NCI-H82 treated with DMSO at 0.1 percent for 48 hours (cell line): ENCODE measurements around the gene RAB14.

Experiments used
- DNase-seq: peaks from one replicate; lab custom pipeline; 2025; ENCODE audit not compliant: unreplicated experiment; lab: John Stamatoyannopoulos, UW

The RAB14 gene

DNA sequence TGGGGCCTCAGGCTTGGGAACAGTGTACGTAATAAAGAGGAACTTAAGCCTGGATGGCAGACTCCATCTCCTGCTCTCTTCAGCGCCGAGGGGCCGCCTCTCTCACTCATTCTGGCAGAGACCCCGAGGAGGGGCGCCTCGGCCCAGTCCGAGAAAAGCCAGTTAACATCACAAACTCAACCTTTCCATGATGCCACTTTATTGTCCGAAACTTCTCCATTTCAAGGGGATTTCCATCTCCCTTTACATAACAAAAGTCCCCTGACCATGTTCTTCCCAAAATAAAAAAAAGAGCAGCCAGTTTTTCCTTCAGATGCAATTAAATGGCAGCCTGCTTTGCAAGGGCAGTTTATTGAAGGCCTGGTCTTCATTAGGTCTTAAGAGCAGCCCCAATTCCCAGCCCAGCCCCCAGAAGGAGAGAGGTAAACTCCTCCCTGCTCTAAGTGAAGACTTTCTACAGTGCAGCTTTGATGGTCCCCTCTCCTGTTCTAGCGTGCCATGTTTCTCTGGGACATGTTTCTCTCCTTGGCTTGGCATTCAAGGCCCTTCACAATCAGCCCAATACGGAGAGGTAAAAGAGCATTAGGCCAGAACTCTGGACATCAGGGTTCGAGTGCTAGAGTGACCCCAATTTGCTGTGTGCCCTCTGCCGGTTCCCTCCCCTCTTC is 19.5 kb upstream of the RAB14 start:
- no peak for DNase-seq

DNA sequence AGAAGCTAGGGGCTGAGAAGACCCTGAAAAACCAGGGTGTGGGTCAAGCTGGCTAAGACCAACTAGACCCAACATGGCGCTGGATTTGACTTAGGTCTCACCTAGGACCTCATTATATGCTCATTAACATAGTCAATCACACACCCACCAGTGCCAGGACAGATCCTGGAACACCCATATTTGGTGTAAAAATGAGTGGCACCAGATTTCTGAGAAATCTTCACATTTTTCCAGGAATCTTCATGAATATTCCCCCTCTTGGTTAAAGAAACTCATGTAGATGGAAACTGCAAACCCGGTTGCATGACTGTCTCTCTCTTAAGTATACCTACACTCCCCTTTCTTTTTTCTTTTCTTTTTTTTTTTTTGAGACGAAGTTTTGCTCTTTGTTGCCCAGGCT is 17.9 kb upstream of the RAB14 start:
- DNase-seq = no peak

DNA sequence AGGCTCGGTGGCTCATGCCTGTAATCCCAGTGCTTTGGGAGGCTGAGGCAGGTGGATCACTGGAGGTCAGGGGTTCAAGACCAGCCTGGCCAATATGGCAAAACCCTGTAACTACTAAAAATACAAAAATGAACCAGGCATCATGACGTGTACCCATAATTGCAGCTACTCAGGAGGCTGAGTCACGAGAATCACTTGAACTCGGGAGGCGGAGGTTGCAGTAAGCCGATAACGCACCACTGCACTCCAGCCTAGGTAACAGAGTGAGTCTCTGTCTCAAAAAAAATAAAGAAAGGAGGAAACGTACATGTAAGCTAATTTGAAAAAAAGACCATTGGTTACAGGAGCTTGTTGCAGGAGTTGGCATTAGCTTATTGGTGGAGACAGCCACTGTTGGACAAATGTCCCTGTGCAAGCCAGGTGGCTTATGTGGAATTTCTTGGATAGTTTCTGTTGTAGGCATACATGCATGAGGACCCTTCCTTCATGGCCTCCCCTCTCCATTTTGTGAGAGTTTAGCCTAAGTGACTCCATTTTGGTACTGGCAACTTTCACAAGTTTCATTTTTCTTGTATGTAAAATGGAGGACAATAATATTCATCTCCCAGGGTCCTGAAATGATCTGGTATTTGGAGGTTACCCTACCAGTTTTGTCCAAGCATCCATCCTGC is 16.8 kb upstream of the RAB14 start:
- no peak for DNase-seq

DNA sequence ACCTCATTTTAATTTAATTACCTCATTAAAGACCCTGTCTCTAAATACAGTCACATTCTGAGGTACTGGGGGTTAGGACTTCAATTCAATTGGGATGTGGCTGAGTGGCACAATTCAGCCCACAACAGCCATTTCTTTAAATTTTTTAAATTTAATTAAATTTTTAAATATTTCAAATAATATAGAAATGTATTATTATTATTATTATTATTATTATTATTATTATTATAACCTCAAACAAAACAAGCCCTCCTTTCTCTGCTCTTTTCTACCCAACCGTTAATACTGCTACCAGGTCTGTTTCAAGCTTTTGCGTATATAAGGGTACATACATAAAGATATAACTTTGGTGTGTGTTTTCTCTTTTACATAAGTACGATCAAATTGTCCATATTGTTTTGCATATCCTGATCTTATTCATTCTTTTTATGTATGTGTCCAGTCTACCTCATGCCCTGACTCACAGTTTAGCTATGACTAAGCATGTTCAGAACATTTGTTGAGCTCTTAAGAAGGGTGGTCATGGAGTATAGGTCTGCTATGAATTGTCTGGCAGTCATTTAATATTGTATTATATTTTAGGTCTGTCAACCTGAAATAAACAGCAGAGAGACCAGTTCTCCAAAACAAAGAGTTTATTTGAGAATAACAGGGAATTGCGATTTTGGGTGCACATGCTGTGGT is 16.1 kb upstream of the RAB14 start:
- DNase-seq = no peak

DNA sequence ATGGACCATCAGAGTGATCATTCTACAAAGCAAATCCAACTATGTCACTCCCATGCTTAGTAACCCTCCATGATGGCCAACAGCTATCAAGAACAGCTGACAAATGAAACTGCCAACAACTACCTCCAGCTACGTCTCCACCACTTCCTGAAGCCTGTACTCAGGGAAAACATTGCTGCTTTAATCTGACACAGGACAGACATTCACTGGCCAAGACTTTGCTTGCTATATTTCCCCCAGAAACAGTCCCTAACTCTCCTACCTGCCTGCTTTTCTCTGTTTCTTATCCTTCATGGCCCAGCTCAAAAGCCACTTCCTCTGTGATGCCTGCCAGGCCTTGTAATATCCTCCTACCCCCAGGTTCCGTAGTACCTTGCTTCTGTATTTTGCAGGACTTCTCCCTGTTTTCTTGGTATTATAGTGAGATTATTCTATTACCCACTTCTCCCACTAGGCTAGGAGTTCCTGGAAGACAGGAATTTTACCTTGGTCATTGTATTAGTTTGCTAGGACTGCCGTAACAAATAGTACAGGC is 14.7 kb upstream of the RAB14 start:
- no peak for DNase-seq

DNA sequence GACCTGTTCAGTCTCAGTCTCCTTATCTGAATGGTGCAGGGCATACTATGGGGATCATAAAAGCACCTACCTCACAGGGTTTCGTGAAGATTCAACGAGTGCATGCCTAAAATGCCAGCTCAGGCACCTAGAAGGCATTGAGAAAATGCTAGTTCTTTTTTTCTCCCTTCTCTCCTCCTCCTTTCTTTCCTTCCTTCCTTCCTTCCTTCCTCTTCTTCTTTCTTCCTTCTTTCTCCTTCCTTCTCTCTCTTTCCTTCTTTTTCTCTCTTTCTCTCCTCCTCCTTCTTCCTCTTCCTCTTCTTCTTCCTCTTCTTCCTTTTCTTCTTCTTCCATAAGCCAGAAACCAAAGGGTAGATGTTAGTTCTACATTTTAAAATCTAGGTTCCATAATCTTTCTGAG is 12.3 kb upstream of the RAB14 start:
- no peak for DNase-seq

DNA sequence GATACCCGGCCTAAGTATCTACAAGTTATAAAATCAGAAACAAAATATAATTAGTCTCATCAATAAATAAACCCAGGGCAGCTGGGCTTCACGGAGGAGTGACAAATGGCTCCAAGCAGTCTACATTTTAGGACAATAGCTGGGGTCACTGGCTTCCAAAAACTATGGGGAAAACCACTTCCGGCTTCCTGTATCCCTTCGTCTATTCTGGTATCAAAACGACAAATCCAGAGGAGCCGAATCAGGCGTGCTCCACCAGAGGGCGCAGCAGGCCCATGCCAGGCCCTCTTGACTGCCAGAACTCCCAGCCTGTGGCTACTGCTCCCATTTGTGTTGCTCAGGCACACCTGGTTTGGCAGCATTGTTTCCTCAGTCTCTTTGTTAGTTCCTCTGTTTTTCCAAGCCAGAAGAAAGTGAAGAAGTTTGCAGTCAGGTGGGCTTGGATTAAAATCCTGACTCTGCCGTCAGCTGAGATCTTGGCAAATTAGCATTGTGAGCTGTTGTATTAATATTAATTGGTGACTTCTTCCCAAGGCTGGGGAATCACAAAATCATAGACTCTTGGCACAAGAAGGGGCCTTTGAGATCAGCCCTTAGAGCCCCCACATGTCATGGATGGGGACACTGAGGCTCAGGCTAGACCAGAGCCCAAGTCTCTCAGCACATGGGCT is 11.6 kb upstream of the RAB14 start:
- peak; percentile 69 for DNase-seq

DNA sequence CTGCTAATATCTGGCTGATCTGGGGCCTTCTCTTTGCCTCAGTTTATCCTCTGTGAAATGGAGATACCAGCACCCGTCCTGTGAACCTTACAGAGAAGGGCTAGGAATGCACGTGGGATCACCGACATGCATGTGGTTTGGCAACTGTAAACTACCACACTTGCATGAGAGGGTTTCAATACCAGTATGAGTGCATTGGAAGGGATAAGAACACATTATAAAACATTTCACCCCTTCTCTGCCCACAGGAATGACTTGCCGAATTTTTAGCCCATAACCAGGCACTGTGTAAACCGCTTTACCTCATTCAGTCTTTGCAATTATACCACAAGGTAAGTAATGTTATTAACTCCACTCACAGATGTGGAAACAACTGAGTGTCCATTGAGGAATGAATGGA is 8.9 kb upstream of the RAB14 start:
- no peak for DNase-seq

DNA sequence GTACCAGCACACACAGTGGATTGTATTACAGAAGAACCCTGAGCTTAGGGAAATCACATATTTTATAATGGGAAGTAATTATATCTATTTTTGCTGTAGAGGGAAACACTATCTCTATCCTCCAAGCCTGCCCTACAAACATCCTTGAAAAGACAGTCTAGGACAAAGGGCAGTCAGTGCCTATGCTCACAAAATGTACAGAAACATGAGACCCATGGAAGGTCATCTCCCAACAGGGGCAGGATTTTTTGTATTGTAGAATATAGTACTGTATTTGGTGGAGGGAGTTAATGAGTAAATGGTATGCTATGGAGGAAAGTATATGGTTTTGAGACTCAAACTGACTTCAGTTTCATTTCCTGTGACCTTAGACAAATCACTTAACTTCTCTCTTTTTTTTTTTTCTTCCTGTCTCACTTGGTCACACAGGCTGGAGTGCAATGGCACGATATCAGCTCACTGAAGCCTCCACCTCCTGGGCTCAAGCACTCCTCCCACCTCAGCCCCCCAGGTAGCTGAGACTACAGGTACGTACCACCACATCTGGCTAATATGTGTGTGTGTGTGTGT is 5.8 kb upstream of the RAB14 start:
- DNase-seq = no peak

DNA sequence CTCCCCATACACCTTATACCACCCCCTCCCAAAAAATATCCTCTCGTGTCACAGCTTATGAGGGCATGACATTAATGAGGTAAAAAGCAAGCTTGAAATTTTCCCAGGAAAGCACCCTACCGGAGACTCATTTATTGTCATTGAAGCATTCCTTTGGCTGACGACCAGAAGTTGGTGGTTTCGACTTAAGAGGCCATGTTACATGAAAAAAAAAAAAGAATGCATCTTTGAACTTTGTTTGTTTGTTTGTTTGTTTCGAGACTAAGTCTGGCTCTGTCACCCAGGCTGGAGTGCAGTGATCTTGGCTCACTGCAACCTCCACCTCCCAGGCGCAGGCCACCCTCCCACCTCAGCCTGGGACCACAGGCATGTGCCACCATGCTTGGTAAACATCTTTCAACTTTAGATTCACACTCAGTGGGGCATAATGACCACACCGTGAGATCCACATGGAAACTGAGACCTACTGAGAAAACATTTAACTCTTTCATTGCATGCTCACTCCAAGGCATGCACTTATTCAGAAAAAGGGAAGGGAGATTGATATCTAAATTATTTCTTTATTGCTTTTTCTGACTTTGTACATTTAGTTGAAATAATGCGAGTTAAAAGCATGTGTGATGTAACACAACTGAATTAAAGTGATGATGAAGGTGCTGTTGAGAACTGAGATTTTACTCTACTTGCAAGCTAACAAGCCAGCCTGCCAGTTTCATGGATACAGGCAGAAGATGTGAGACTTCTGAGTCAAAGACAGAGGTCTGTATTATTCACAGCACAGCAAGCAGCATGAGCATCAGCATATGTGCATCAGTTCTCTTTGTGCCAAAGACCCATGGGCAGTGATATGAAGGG is 5.1 kb upstream of the RAB14 start:
- no peak for DNase-seq

DNA sequence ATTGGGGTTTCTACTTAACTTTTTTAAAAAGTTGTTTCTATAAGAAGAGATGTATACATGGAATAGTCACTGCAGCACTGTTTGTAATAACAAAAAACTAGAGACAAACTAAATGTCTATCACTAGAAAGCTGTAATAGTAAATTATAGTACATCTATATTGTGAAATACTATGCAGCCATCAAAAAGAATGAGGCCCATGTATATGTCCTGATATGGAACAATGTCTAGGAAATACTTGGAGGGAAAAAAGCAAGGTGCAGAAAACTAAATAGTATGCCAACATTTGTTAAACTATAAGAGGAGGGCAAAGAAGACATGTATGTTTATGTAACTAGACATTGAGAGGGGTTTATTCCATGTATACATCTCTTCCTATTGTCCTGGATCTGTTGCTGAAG is 2.9 kb upstream of the RAB14 start:
- no peak for DNase-seq

DNA sequence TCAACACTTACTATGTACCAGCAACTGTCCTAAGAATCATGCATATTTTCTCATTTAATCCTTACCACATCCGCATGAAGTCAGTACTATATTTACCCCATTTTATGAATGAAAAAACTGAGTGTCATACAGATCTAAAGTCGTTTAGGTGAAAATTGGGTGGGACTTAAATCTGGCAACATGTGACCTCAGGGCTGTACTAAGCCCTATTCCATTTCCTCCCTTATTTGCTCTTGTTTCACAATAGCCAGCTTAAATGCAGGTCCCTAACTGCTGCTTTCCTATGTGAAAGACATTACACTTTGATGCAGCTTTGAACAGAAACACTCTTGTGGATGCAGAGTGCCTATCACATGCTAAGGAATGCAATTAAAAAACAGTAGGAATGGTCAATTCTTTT is 2.5 kb upstream of the RAB14 start:
- DNase-seq = no peak

DNA sequence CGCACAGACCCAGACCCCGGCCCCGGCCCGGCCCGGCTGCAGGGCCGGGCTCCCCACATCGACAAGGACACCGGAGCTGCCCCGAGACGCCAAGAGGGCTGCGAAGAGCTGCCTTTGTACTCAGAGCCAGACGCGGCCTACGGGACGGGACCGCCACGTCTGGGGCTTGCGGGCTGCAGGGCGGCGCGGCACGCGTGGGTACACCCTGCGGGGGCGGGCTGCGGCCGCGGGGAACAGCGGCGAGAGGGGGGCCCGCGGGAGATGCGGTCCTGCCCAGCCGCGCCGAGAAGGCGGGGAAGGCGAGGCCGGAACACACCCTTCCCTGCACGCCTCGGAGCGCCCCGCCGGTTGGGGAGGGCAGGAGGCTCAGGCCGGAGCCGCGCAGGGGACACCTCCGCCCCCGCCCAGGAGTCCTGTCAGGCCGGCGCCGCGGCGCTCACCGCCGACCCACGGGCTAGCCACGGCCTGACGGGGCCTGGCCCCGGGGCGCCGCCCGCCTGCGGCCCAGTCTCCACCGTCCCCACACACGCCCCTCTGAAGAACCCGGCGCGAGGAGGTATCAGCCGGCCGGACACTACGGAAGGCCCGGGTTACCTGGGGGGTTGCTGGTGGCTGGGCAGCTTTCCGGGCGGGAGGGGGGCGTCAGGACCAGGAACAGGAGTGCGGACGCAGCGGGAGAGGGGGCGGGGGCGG is 478 bp downstream of the RAB14 start:
- no peak for DNase-seq

DNA sequence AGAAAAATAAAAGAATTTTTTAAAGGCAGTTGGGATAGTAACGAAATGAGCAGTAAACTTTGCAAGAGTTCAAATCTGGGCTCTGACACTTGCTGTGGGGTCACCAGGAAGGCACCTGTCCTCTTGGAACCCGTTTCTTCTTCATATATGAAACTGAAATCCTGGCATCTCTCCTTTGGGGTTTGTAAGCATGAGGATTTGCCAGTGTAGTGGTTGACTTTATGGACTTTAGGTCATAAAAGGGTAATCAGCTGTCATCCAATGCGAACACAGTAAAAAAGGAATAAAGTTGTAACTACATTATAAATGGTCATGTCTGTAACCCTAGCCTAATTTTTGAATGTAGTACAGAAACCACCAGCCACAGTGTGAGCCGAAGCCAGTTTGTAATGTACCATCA is 1.3 kb downstream of the RAB14 start:
- no peak for DNase-seq

DNA sequence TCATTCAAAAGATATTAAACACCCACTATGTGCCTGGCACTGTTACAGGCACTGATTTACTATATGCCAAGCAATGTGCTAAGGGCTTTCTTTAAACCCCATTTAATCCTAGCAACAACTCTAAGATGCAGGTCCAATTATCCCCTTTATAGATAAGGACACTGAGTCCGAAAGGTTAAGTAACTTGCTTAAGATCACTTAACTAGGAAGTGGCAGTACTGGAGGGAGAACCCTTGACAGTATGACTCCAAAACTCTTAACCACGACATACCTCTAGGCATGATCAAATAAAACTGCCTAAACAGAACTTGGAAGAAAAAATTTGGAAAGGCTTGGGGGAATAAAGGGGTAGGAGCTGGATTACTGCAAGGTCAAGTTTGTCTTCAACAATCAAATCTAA is 1.7 kb downstream of the RAB14 start:
- peak; percentile 20 for DNase-seq

DNA sequence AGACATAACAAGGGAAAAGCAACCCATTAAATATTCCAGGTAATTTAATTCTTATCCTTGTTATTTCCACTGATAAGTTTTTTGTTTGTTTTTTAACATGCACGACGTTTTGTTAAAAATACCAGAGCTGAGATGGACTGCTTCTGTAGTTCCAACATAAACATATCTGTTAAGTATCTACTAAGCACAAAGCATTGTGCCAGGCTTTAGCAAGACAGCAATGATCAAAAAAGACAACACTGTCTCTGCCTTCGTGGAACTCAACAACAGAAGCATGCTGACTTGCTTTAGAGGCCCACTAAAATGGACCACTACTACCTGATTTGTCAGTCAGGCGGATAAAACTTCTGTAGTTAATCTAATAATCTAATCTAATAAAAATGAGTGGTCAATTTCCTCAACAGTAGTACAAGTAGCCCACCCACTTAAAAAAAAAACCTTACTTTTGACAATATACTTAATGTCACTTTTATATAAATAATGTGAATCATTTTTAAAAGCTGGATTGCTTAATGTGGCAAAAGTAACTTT is 3.1 kb downstream of the RAB14 start:
- DNase-seq = no peak

DNA sequence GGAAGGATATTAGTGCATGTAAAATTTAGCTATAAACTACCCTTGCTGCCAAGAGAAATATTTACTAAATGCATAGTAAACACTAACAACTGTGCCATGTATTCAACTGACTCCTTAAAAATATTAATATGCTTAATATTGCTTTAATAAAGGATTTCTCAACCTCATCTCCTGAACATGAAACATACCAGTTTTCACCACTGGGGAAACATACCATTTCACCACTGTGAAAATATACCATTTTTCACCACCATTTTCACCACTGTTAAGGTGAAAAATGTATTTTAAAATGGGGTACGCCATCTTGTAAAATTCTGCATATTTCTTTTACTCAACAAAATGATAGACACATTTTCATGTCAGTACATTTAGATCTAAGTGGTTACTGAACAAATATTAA is 4.5 kb downstream of the RAB14 start:
- no peak for DNase-seq

DNA sequence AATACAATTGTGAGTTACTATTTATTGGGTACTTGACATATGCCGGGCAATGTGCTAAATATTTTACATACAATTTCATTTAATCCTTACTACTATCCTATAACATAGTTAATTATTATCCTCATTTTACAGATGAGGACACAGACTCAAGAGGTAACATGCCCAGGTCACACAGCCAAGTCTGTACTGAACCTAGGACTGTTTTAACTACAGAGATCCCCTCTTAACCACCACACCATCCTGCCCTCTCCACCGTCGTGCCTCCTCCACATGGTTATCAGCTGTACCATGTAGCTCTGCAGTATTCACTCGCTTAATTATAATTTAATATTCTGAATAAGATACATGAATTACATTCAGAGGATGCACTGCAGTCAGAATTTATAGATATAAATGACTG is 5.3 kb downstream of the RAB14 start:
- no peak for DNase-seq

DNA sequence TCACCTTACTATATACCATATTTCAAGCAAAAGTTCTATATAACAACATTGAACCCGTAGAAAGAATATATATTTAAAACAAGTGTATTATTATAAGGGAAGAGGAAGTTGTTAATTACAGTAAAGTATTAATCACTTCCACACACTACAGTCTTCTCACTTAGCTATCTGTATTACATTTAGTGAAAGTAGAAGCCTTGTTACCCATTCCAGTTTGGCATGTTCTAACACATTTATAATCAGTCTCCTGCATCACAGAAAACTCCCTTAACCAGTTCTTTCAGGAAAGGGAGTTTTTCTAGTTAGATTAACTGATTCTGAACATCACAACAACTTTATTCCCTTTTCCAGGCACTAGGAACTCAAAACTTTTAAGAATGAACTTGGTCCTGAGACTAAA is 6.9 kb downstream of the RAB14 start:
- DNase-seq = no peak
